ENCODE data around the gene LUC7L3. TPM values are rescaled to one million over a fixed set of nuclear protein-coding genes. Genes with fewer than 3 reads are reported as not detected.

The LUC7L3 gene
- total and polyA plus RNA-seq, 10 of the 15 experiments (the other 5 are each of a cell fraction or from before 2014, with no cell fraction given) = 51.3 to 176 (median 149) TPM

- TF ChIP-seq MYB (IDR thresholded peaks at IDR 0.05; ENCODE audit: borderline replicate concordance, low read depth, low read length) (no peak), RFX5 (IDR thresholded peaks at IDR 0.05; ENCODE audit: low read depth, low read length) (no peak), NKRF (conservative IDR thresholded peaks at IDR 0.05) (peak; percentile 59), MEF2A (IDR thresholded peaks at IDR 0.05; ENCODE audit: insufficient read depth, low read depth, low read length) (no peak), SIX5 (IDR thresholded peaks at IDR 0.05; ENCODE audit: low read depth, low read length, severe bottlenecking) (peak; percentile 43), ESRRA (IDR thresholded peaks at IDR 0.05; ENCODE audit: low read length) (no peak), E2F4 (IDR thresholded peaks at IDR 0.05; ENCODE audit: low read depth, low read length) (no peak), ZNF687 (IDR thresholded peaks at IDR 0.05) (peak; percentile 97), SIN3A (IDR thresholded peaks at IDR 0.05; ENCODE audit: low read depth, low read length) (no peak), HDAC6 (IDR thresholded peaks at IDR 0.05; ENCODE audit: unreplicated experiment) (no peak), MXI1 (IDR thresholded peaks at IDR 0.05; ENCODE audit: low read depth, low read length) (peak; percentile 82), BCL3 (IDR thresholded peaks at IDR 0.05; ENCODE audit: borderline replicate concordance, insufficient read depth, low read depth, low read length, poor library complexity, severe bottlenecking) (peak; percentile 15), ZNF592 (IDR thresholded peaks at IDR 0.05) (0 out of 2 replicates have a peak, but pooled peaks have one; percentile 16), SRF (IDR thresholded peaks at IDR 0.05; ENCODE audit: low read depth in 2 of 2, low read length in 2 of 2) (0 out of 4 replicates have a peak, but pooled peaks of 1 of the 2 experiments have one; percentile 37), SMC3 (IDR thresholded peaks at IDR 0.05; ENCODE audit: borderline replicate concordance, low read length) (no peak)
Observed at GRCh38 chr17:50719144-50719923, at the start of gene LUC7L3 (continued).

Data from GM12878 (cell line).